Heart left ventricle (tissue), 16 donors: ENCODE data around the gene RASEF. TPM values are rescaled to one million over a fixed set of nuclear protein-coding genes. Genes with fewer than 3 reads are reported as not detected.

ENCODE experiments used
- ATAC-seq, 4 donors: fragments of 200-7000 bp; cut with Tn5 transposase; one replicate each; pipeline ENCODE4 v1.9.1; 2020 to 2022; ENCODE audit warnings: moderate library complexity in 4 of 4, mild to moderate bottlenecking in 3 of 4, moderate number of reproducible peaks in 1 of 4
- DNase-seq, 5 donors: peaks; one replicate each; pipeline ENCODE4 v3.0.0-alpha.2; 2020
- H3K27ac ChIP-seq, 12 donors: fragments of 200-600 bp; sonication (generic) in 4 of 12; one replicate each; pipeline versions ENCODE4 v1.5.0 to v1.8.0; 2016 to 2022; ENCODE audit warnings: mild to moderate bottlenecking in 2 of 12
- H3K27me3 ChIP-seq, 9 donors: fragments of 200-600 bp; sonication (generic) in 2 of 9; one replicate each; pipeline versions ENCODE4 v1.5.1 to v1.8.0; 2016 to 2022; ENCODE audit warnings: mild to moderate bottlenecking in 3 of 9
- H3K36me3 ChIP-seq, 9 donors: fragments of 200-600 bp; sonication (generic) in 2 of 9; one replicate each; pipeline versions ENCODE4 v1.5.0 to v1.8.0; 2018 to 2022; ENCODE audit warnings: mild to moderate bottlenecking in 2 of 9
- H3K4me1 ChIP-seq, 12 donors: fragments of 200-600 bp; sonication (generic) in 4 of 12; one replicate each; pipeline versions ENCODE4 v1.5.0 to v1.8.0; 2016 to 2022; ENCODE audit warnings: mild to moderate bottlenecking in 3 of 12
- H3K4me3 ChIP-seq, 12 donors: fragments of 200-600 bp; sonication (generic) in 4 of 12; one replicate each; pipeline versions ENCODE4 v1.5.0 to v1.8.0; 2017 to 2022; ENCODE audit warnings: mild to moderate bottlenecking in 9 of 12, moderate library complexity in 4 of 12
- H3K9me3 ChIP-seq, 12 donors: fragments of 200-600 bp; sonication (generic) in 4 of 12; one replicate each; pipeline versions ENCODE4 v1.5.0 to v1.8.0; 2016 to 2022; ENCODE audit warnings: mild to moderate bottlenecking in 1 of 12
- CTCF ChIP-seq, 12 donors: fragments of 200-600 bp; sonication (generic) in 4 of 12; IDR thresholded peaks; one replicate each; pipeline versions ENCODE4 v1.5.0 to v1.8.0; 2018 to 2022; ENCODE audit warnings: antibody characterized with exemption in 12 of 12, mild to moderate bottlenecking in 5 of 12
- POLR2A ChIP-seq, 2 donors: fragments of 450-650 bp; IDR thresholded peaks; one replicate each; pipeline ENCODE4 v1.6.1; 2017; ENCODE audit warnings: antibody characterized with exemption in 2 of 2, mild to moderate bottlenecking in 2 of 2, moderate library complexity in 2 of 2
- WGBS, 4 donors: extraction: QIAGEN DNeasy Blood & Tissue Kit in 2 of 4; methylation state at CpG; one replicate each; pipeline versions ENCODE4 v1.1.5 to v1.1.7; 2013 to 2018; 5-methylcytosine and 5-hydroxymethylcytosine counted together
- intact Hi-C, 10 donors: fragments of 100-400 bp; cut with DNase I; formaldehyde crosslinking; loops; one replicate each; pipeline versions ENCODE4 v1.11.1 to v1.14.2; 2022
- polyA plus RNA-seq, 2 donors: library from polyadenylated mRNA; stranded (reverse); fragments of 200-250 nt; gene quantifications; one replicate each; pipeline ENCODE4 v1.2.3, GENCODE V29; 2013
- total RNA-seq, 9 donors: library from RNA; depleted of rRNA in 2 of 9; stranded (reverse); fragments of >200 nt in 2 of 9; fragmentation: NEBNext Ultra II Directional in 3 of 9; extraction: Animal tissue kit (Norgen Biotek cat#: 25700) in 3 of 9; gene quantifications; one replicate each; pipeline versions ENCODE4 v1.1.0 to v1.2.4, GENCODE V29; 2016 to 2023
- donor health status: ischemic (EF 13 %, LVEDD 7.1; RV severe dilation, severe dysfunction).
- donor health status: healthy with polysubstance abuse.
- donor health status: DM: no; HTN: yes; CAD: no.
- donor health status: DM: no; HTN: no; CAD: no.
- donor health status: ischemic (EF 25% LVEDD 6.9; RV normal size, moderate dysfunction).
- donor health status: ischemic (EF 25% LVEDD 5.7; RV mildly dilated, moderate dysfunction).
- donor health status: healthy.
- donor health status: DM: yes; HTN: yes; CAD: no.
- donor health status: ischemic (EF 35%, LVEDD 5.7; RV mildly dilated, moderate dysfunction).
- donor health status: nonischemic (EF 11% LVEDD 7.7; RV severe dilation, severe dysfunction).
- donor health status: DM: yes; HTN: yes; CAD: no.
- donor health status: PGD.
- donor health status: ischemic (EF 29% LVEDD 5.4; RV normal size, mild dysfunction).
- donor health status: nonischemic (EF 23%, LVEDD 6.1; RV moderate dilation, normal function).

The RASEF gene
- total and polyA plus RNA-seq, 11 donors, result 0.05 to 0.20 (median 0.08) TPM; not detected in 4

- no peak overlapping the region for H3K4me3 ChIP-seq
- H3K27me3 ChIP-seq, result no peaks in the 10 kb centered on the region
- no peak for DNase-seq
- no peaks in the 10 kb centered on the region for H3K4me1 ChIP-seq
- ATAC-seq, result no peak
- H3K27ac ChIP-seq, result no peak overlapping the region
- peaks cover 0 to 9% (median 0%) of the 10 kb centered on the region in 12 donors for H3K9me3 ChIP-seq
- no peaks in the 10 kb centered on the region for H3K36me3 ChIP-seq
- no peak for TF ChIP-seq POLR2A (IDR thresholded peaks at IDR 0.05)
- TF ChIP-seq CTCF (IDR thresholded peaks at IDR 0.05), result no peak
- WGBS, 4 donors, result 74 to 91% (median 86%) methylated on average over 1 of the region's 1 CpG
- intact Hi-C loops, result no loop called here
Observed at GRCh38 chr9:83023151-83023550, 39.8 kb downstream of the RASEF start.

GRCh38 chr9:83020864-83021263 is 42.1 kb downstream of the RASEF start:
- Histone ChIP-seq H3K4me1 (no peaks in the 10 kb centered on the region), H3K27me3 (no peaks in the 10 kb centered on the region), H3K27ac (no peak overlapping the region), H3K36me3 (no peaks in the 10 kb centered on the region), H3K4me3 (no peak overlapping the region), H3K9me3 (peaks cover 0 to 18% (median 0%) of the 10 kb centered on the region in 12 donors)
- TF ChIP-seq POLR2A (IDR thresholded peaks at IDR 0.05) (no peak), CTCF (IDR thresholded peaks at IDR 0.05) (no peak)
- 85 to 95% (median 93%) methylated on average over 2 of the region's 2 CpGs for WGBS, 4 donors
- no peak for DNase-seq
- no peak for ATAC-seq
- intact Hi-C loops, result no loop called here

GRCh38 chr9:83020327-83020726 is 42.6 kb downstream of the RASEF start:
- Histone ChIP-seq H3K4me3 (no peak overlapping the region), H3K27me3 (no peaks in the 10 kb centered on the region), H3K4me1 (no peaks in the 10 kb centered on the region), H3K27ac (no peak overlapping the region), H3K36me3 (no peaks in the 10 kb centered on the region), H3K9me3 (peaks cover 0 to 18% (median 0%) of the 10 kb centered on the region in 12 donors)
- intact Hi-C loops, result no loop called here
- TF ChIP-seq CTCF (IDR thresholded peaks at IDR 0.05), result no peak
- no peak for TF ChIP-seq POLR2A (IDR thresholded peaks at IDR 0.05)
- DNase-seq (no peak), ATAC-seq (no peak)
- 85 to 88% (median 86%) methylated on average over 7 of the region's 7 CpGs for WGBS, 4 donors

GRCh38 chr9:83019246-83019645 is 43.7 kb downstream of the RASEF start:
- intact Hi-C loops, result no loop called here
- TF ChIP-seq POLR2A (IDR thresholded peaks at IDR 0.05) (no peak), CTCF (IDR thresholded peaks at IDR 0.05) (no peak)
- no peak for ATAC-seq

More at GRCh38 chr9:83019246-83019645, 43.7 kb downstream of the RASEF start:
- Histone ChIP-seq H3K9me3 (peaks cover 0 to 18% (median 0%) of the 10 kb centered on the region in 12 donors), H3K4me3 (no peak overlapping the region), H3K36me3 (no peaks in the 10 kb centered on the region), H3K27ac (no peak overlapping the region), H3K27me3 (no peaks in the 10 kb centered on the region), H3K4me1 (no peaks in the 10 kb centered on the region)
- 88 to 93% (median 90%) methylated on average over 2 of the region's 2 CpGs for WGBS, 4 donors
- no peak for DNase-seq
